Measurements from ENCODE around the gene POLR2B.
"Not testable (repeated sequence)": the region's sequence is repeated elsewhere in the genome, so short reads cannot be mapped to it uniquely, and the experiment has no call there.

POLR2B gene

DNA sequence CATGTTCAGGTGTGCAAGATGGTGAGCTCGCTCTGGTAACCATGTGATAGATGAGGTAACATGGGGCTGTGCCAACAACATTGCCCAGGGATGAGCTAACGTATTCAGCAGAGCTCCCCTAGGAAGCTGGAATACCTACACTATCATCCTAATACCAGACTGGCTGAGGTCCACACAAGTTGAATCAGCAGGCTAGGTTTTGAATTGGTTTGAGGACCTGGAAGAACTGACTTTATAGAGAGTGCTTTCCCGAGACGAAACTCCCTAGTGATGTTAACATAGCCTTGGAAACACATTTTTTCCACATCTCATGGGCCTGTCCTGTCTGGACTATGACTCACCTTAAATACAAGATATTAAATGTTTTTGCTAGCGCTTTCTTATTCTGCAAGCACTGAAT lies 74.8 kb downstream of the POLR2B start:
- no peak for DNase-seq (ENCODE audit: low spot score)

DNA sequence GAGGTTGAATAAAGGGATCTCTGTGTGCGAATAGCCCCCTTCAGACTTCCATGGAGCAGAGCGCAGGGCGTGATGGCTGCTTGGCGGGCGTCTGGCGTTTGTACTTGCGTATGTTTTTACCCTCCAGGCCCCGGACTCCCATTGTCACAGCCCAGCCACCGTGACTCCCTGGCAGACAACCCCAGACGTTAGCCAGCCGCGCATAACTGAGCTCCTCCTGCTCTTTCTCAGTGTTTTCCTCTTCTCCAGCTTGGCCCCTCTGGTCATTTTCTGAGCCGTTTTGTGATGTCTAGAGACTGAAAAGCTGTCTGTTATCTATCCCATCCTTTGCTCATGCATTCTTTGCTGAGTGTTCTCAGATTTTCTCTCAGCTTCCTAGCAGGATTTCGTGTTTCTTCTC lies 77.2 kb downstream of the POLR2B start:
- DNase-seq (ENCODE audit: low spot score): no peak

DNA sequence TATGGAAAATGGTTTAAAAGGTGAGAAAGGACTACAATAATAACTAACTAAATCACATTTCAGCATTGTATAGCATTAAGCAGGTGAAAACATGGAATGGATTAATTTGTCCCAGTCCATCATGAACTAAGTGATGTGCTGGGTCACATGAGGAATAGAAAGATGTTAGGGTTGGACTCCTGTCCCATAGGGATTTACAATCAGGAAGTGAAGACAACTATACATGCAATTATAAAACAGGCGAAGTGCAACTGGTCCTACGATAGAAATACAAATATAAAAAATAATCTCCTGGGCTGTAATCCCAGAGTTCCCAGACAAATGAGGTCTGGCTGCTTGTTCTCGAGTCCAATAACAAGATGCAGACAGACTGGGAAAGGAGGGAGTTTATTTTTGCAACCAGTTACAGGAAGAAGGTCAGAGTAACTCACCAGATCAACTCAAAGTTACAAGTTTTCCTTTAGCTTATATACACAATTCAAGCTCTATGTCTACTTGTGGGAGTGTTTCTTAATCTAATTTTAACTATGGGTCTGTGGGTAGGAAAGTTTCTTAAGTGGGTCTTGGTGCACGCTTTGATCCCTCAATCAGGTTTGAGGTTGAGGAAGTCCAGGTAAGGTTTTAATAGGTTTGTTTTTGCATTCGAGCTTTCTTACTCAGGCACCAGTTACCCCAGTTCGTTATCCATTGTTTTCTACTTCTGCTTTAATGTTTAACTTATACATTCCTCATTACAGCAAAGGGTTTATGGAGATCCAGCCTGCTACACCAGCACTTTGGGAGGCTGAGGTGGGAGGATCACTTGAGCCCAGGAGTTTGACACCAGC lies 81.4 kb downstream of the POLR2B start:
- no peak for DNase-seq (ENCODE audit: low spot score)

DNA sequence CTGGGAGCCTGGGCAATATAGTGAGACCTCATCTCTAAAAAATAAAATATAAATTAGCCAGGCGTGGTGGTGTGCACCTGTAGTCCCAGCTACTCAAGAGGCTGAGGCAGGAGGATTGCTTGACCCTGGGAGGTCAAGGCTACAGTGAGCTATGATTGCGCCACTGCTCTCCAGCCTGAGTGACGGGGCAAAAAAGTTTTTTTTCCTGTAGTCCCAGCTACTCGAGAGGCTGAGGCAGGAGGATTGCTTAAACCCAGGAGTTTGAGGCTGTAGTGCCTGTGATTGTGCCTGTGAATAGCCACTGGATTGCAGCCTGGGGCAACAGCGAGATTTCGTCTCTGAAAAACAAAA lies 82.0 kb downstream of the POLR2B start:
- not testable (repeated sequence) for DNase-seq (ENCODE audit: low spot score)

DNA sequence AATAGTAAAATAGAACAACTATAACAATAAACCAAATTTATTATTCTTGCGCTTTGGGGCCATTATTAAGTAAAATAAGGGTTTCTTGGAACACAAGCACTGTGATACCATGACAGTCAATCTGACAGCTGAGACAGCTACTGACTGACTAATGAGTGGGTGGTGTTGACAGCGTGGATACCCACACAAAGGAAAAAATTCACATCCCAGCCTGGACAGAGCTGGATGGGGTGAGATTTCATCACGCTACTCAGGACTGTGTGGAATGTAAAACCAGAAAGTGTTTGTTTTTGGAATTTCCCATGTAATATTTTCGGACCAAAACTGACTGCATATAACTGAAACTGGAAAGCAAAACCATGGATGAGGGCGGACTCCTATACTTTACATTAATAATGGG lies 82.7 kb downstream of the POLR2B start:
- no peak for DNase-seq (ENCODE audit: low spot score)

DNA sequence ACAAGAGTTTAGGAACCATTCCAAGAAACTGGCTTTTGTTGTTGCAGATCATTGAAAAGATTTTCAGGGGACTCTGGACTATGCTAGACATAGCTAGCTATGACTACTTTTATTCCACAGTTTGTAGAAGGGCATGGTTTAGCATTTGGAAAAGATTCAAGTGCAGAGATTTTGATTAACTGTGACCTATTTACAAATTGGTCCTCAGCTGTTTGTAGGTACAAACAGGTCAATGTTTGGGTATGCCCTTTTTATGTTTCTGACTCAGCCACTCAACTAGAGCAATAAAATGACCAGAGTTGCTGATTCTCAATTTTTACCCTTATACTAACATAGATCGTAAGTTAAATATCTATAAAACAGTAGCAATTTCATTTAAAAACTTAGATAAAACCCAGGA lies 84.8 kb downstream of the POLR2B start:
- DNase-seq (ENCODE audit: low spot score): no peak

DNA sequence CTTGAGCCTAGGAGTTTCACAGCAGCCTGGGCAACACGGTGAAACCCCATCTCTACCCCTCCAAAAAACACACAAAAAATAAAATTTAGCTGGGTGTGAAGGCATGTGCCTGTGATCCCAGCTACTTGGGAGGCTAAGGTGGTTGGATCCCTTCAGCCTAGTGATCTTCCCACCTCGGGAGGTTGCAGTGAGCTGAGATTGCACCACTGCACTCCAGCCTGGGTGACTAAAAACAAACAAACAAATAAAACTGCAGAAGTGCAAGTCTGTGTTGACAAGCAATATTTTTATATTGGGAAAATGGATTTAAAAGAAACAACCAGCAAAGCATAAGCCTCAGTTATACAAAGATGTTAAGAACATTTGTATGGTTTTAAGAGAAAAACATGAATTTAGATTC lies 85.4 kb downstream of the POLR2B start:
- no peak for DNase-seq (ENCODE audit: low spot score)

DNA sequence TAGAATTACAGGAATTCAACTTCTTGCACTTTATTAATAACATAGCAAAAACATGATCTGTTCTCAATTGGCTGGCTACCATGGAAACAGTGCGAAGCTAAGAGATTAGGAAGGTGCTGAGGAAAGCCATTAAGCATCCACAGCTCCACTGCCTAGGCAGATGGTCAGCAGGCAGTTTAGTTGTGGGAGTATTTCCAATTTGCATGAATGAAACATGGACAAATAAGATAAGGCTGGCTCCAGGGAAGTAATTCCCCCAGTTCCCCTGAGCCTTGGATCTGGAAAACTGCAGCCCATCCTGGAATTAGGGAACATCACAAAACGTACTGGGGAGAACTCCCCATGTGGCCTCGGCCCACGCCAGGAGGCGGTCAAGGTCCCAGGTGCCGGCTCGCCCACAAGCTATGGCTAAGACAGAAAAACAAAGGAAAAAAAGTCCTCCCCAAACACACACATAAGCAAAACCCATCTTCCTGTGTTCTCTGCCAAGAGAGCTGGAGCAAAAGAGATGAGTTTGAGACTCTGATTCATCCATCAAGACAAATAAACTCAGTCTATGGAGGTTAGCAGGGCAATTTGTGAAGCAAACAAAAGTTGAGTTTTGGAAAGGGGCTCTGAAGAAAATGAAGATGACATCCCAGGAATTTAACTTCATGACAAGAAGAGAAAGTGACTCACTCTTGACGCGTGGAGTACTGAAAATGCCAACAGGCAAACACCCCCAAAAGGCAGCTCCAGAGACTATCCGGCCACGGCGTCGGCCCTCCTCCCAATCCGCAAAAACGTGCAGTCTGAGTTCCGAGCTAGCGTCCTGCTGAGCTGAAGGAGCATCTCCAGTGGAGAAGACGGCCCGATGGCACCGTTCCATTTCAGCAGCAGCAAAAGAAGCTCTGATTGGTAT lies 86.4 kb downstream of the POLR2B start:
- no peak for DNase-seq (ENCODE audit: low spot score)

DNA sequence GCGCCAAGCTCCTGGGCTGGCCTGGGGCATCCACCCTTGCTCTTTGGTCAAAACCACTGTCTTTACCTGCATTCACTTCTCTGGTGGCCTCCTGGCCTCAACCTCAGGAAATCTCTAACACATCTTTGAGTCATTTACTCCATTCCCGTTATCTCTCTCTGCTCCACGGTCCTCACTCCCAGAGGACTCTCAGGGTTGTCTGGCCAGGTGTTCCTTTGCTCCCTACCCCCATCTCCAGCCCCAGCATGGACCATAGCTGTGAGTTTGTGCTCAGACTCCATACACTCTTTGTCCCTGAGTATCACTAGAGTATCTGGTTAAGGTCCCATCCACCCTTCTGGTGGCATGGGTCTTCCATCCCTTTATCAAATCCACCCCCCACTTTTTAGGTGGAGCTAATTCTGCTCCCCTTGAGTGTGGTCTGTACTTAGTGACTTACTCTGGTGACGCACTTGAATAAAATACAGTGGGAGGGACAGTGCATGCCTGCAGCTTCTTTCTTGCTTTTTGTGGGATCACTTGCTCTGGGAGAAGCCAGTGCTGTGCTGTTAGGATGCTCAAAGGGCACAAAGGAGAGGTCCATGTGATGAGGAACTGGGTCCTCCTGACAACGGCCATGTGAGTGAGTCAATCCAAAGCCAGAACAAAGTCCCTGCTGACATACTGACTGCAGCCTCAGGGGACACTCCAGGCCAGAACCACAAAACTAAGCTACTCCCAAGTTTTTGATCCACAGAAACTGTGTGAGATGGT lies 87.2 kb downstream of the POLR2B start:
- no peak for DNase-seq (ENCODE audit: low spot score)

DNA sequence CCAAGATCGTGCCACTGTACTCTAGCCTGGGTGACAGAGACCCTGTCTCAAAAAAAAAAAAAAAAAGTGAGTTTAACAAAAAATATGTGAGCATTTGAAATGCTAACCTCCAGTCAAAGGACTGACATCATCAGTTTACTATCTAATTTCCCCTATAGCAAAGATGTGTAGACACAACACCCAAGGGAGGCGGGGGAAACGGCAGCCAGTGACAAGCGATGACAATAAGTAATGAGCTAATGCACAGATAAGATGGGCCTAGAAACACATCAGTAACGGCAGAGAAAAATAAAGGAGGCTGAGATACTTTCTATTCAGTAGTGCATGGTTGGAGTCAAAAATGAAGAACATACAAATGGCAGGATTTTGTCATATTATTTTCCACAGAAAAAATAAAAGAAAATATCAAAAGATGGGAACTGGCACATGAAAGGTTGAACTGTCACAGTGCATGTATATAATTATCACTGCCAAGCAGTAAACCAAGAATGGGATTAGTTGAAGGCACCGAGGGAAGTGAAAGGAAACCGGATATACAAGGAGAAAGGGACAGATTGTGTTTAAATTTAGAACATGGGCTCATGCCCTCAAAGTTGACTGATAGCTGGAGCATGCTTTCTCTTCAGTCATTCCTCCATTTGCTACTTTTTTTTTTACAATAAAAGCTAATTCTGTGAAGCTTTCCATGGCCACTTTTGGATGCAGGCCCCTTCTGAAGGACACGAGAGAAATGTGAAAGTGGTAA lies 89.7 kb downstream of the POLR2B start:
- no peak for DNase-seq (ENCODE audit: low spot score)

DNA sequence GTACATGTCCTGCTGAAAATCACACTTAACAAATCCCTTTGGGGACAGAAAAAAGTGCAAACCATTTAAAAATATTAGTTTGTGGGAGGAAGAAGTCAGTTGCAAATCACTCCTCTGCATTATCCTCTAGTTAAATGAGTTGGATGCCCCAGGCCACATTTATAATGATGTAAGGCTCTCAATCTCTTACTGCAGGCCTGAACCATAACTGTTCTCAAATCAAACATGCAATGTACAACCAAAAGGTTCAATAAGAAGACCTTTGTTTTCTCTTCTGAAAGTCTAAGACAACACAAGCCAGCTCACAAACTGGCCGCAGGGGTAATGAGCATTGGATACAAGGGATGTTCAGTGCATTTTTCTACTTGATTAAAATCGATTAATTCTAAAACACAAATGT lies 91.8 kb downstream of the POLR2B start:
- DNase-seq (ENCODE audit: low spot score): no peak

DNA sequence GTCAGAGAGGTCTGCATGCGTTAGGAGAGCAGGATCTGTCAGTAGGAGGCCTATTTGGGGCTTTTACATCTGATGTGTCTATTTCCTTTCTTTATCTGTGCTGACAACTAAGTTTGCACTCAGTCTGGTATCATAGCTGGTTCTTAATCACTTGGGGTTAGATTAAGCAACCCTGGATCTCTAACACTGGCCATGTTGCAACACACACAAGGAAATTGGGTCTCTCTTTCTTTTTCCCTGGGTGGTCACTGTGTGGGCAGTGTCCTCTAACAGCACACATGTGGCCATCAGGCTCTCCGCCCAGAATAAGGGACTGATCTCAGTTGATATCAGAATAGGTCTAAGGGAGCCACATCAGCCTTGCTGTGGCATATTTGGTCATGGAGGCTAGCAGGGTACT lies 92.6 kb downstream of the POLR2B start:
- DNase-seq (ENCODE audit: low spot score): no peak

DNA sequence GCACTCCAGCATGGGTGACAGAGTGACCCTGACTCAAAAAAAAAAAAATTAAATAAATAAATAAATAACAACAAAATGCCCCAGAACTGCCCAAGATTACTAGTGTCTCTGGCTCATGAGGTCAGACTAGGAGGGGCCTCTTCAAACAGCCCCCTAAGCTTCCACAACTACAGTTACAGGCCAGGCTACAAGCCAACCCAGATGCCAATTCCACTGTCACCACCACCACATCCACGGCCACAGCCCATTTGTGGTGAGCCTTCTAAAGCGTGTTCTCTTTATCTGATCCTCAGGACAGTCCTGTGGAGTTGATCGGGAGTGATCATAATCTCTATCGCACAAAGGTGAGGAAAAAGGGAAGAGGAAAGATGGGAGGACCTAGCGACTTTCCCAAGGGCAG lies 94.9 kb downstream of the POLR2B start:
- DNase-seq (ENCODE audit: low spot score): no peak

DNA sequence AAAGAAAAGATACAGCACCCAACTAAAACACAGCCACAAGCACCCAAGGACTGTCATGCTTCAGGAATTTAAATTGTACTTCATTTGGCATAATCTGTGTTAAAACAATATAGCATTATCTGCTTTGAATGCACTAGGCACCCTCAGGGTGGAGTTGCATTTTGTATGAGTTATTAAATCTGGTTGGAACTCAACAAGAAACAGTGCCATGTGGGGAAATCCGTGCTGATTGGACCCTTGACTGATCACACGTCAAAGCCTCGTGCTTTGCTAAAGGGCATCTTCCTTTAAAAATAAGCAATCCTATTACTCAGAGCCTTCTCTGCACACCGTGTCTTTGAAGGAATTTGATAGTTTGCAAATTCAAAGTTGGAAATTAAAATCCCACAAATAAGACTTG lies 96.0 kb downstream of the POLR2B start:
- no peak for DNase-seq (ENCODE audit: low spot score)

DNA sequence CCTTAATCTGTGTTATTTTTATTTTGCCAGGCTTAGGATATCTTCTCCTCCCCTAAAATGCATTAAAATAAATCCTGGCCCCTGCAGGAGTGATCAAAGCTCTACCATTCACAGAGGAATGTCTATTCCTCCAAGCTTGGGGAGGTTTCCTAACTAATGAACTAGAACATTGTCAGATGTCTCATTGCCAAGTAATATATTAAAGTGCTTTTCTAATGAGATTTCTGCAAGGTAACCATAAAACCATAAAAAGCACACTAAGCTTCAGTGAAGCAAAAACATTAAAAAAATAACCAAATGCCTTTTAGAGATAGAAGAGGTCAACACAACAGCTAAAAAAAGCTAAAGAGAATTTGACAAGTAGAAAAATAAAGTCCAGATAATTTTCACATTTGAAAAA lies 96.7 kb downstream of the POLR2B start:
- no peak for DNase-seq (ENCODE audit: low spot score)

DNA sequence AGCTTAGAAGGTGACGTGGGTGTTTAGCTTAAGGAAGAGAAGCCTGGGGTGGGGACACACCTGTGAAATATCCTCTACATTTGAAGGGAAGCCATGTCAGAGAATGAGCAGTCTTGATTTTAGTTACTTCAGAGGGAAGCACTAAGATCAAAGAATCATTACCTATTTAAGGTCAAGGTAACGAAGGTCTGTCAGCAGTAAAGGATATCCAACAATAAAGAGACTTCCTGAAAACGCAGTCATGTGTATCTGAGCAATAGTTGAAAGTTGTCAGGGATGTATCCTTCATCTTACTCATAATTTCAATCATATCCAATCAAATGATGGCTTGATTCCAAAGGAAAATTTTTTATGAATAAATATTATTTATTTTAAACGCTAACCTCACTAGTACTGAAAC lies 98.0 kb downstream of the POLR2B start:
- DNase-seq (ENCODE audit: low spot score): no peak

DNA sequence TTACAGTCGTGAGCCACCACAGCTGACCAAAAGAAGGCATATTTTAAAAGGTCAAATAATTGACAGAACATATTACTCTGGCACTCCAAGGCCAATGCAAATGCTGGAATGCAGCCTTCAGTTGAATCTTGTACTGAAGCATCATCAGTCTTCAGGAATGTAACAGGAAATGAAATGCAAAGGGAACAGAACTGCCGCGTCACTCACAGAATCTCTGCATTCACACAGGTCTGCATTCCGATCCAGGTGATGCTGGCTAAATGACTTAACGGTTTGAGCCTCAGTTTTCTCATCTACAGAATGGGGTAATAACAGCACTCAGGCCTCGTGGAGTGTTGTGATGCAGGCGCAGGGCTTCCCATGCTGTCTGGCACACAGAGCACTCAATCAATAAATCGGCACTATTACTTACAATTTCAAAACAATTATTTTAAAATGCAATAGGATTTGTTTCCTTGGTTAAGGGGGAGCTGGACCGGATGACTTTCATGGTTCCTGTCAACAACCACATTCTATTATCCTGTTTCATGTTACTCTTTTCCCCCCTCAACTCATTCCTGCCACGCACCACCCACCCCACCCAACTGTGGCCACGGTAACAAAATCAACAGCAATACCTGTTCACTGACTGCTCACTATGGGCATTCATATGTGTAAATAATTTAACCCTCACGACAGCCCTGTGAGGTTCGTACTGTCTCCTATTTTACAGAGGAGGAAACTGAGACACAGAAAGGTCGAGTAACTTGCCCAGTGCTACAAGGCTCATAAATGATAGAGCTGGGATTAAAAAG lies 99.1 kb downstream of the POLR2B start:
- DNase-seq (ENCODE audit: low spot score): no peak

DNA sequence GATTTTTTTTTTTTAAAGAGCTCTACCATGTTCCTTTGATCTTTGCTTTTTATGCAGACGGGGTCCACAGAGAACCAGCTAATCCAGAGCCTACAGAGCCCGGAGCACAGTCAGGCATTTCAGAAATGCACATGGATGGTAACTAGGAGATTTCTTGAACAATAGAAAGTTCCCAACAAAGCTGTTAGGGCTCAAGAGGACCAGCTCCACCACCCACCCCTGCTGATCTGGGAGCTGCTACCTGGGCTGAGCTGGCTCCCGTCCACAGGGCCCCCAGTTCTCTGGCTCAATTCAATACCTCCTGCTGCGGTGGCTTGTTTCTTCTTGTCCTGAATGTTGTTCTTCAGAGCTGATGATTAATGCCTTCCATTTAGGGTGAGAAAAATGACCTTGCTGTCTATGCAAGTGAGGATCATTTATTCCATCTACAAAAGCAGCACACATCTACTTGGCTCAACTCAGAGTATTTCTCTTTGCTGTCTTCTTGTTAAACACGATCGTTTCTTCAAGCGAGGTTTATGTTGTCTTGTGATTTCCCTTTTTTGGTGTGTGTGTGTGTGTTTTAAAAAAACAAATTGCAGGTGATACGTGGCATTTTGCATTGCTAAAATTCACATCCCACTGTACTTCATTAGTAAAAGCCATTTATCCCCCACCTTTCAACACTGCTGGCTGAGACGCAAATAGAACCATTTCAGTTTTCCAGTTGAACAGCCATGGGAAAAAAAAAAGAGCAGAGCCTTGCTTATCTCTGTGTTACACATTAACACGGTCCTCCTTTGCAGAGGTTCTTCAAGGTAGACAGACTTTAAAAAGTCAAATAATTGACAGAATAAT lies 100.2 kb downstream of the POLR2B start:
- no peak for DNase-seq (ENCODE audit: low spot score)

Data from NAMALWA (cell line).